HG03521 (cell line): ENCODE data around the gene TPK1.
"Not testable (repeated sequence)": the region's sequence is repeated elsewhere in the genome, so short reads cannot be mapped to it uniquely, and the experiment has no call there.

ENCODE experiments used
- ATAC-seq: cut with Tn5 transposase; IDR thresholded peaks from one replicate; pipeline ENCODE4 v1.9.1; 2021; ENCODE audit warnings: mild to moderate bottlenecking, moderate library complexity; ENCODE audit not compliant: unreplicated experiment

The TPK1 gene

GRCh38 chr7:144653449-144653848 is 182.4 kb downstream of the TPK1 start:
- ATAC-seq: no peak

- ATAC-seq: no peak
Observed at GRCh38 chr7:144650439-144650838, 185.4 kb downstream of the TPK1 start.

- no peak for ATAC-seq
Observed at GRCh38 chr7:144649120-144649519, 186.7 kb downstream of the TPK1 start.

- no peak for ATAC-seq
Observed at GRCh38 chr7:144641389-144642044, 194.3 kb downstream of the TPK1 start.

GRCh38 chr7:144632724-144633123 is 203.1 kb downstream of the TPK1 start:
- ATAC-seq: no peak

- ATAC-seq: no peak
Observed at GRCh38 chr7:144629598-144629997, 206.3 kb downstream of the TPK1 start.

GRCh38 chr7:144629011-144629410 is 206.8 kb downstream of the TPK1 start:
- ATAC-seq: no peak

- ATAC-seq: no peak
Observed at GRCh38 chr7:144628176-144628575, 207.7 kb downstream of the TPK1 start.

- no peak for ATAC-seq
Observed at GRCh38 chr7:144622745-144623144, 213.1 kb downstream of the TPK1 start.

GRCh38 chr7:144606261-144606660 is 229.6 kb downstream of the TPK1 start:
- no peak for ATAC-seq

GRCh38 chr7:144596953-144597352 is 238.9 kb downstream of the TPK1 start:
- ATAC-seq: no peak

- ATAC-seq: no peak
Observed at GRCh38 chr7:144594580-144594979, 241.3 kb downstream of the TPK1 start.

GRCh38 chr7:144588559-144589051 is 247.2 kb downstream of the TPK1 start:
- ATAC-seq: no peak

- ATAC-seq: no peak
Observed at GRCh38 chr7:144587701-144588100, 248.2 kb downstream of the TPK1 start.

- ATAC-seq: no peak
Observed at GRCh38 chr7:144584726-144585125, 251.1 kb downstream of the TPK1 start.

GRCh38 chr7:144579687-144580086 is 256.2 kb downstream of the TPK1 start:
- no peak for ATAC-seq

GRCh38 chr7:144575456-144575855 is 260.4 kb downstream of the TPK1 start:
- no peak for ATAC-seq

GRCh38 chr7:144574753-144575152 is 261.1 kb downstream of the TPK1 start:
- ATAC-seq: not testable (repeated sequence)

- ATAC-seq: no peak
Observed at GRCh38 chr7:144568233-144568632, 267.6 kb downstream of the TPK1 start.

- no peak for ATAC-seq
Observed at GRCh38 chr7:144565586-144565985, 270.3 kb downstream of the TPK1 start.

- ATAC-seq: no peak
Observed at GRCh38 chr7:144549861-144550260, 286.0 kb downstream of the TPK1 start.

GRCh38 chr7:144548556-144548955 is 287.3 kb downstream of the TPK1 start:
- no peak for ATAC-seq

GRCh38 chr7:144547888-144548287 is 288.0 kb downstream of the TPK1 start:
- no peak for ATAC-seq
